ENCODE results near the gene TTC9B. TPM values are rescaled to one million over a fixed set of nuclear protein-coding genes. Genes with fewer than 3 reads are reported as not detected.

TTC9B gene
- total and polyA plus RNA-seq, 2 of the 8 experiments (the other 6 are each of a cell fraction or from before 2014, with no cell fraction given) = 0.26 TPM; not detected in 1

DNA sequence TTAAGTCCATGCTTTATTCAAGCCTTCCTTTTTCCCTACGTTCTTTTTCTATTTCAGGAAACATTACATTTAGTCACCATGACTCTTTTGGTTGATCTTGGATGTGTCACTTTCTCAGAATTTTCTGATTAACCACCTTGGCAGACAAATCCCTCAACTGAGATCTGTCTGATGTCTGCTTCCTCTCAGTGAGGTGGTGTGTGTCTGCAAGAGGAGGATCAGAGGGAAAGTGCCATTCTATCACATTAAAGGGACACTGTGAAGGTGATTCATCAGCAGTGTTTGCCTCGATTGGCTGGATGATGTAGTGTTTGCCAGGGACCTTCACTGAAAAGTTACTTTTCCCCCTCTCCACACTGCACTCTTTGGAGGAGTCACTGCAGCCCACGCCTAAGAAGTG is 11.3 kb upstream of the TTC9B start:
- H2BK120ac ChIP-seq (replicated peaks; ENCODE audit: low read depth, low read length) = no peak overlapping the region
- no peak overlapping the region for H3K18ac ChIP-seq (ENCODE audit: extremely low read depth, low read length)
- H3K79me2 ChIP-seq (ENCODE audit: control insufficient read depth in 1 of 2, insufficient read depth in 2 of 2, low read length in 2 of 2) = no peaks in the 10 kb centered on the region
- H3K4me3 ChIP-seq (ENCODE audit: extremely low read depth in 1 of 4, insufficient read depth in 2 of 4, low read depth in 3 of 4, low read length in 4 of 4) = no peak overlapping the region
- POLR2A ChIA-PET (ENCODE audit: partially characterized antibody) = interaction anchor here (0.6 to 1.3 kb wide), 3 partner anchors 11 to 58 kb away, joined by 3 to 4 read pairs (median 3); partner anchors contain the start of gene TTC9B
- H2BK15ac ChIP-seq (ENCODE audit: low read length) = no peak overlapping the region
- no peak overlapping the region for H3K56ac ChIP-seq (replicated peaks; ENCODE audit: insufficient read length, low read depth, low read length)
- FAIRE-seq = no peak
- H3K27ac ChIP-seq (ENCODE audit: low read depth, low read length) = no peak overlapping the region
- DNase-seq (ENCODE audit: low read depth in 1 of 2, low spot score in 2 of 2) = no peak
- no peak overlapping the region for H2AFZ ChIP-seq (ENCODE audit: low read length)
- peaks cover 0 to 28% (median 13%) of the 10 kb centered on the region in 4 experiments; a peak in 5 of 7 replicates for H3K27me3 ChIP-seq (replicated peaks in 1 of 4; ENCODE audit: control insufficient read depth in 3 of 4, extremely low read depth in 1 of 4, insufficient read depth in 3 of 4, low read length in 3 of 4)
- H2BK5ac ChIP-seq (ENCODE audit: low read depth, low read length) = no peak overlapping the region
- no peak overlapping the region for H4K5ac ChIP-seq (ENCODE audit: insufficient read length, low read depth, low read length)
- WGBS, 2 experiments (ENCODE audit: extremely low coverage in 1 of 2, insufficient coverage in 1 of 2, insufficient read length in 1 of 2, insufficient replicate concordance in 2 of 2, low coverage in 1 of 2, low lambda C conversion rate in 2 of 2, missing lambda C conversion rate in 1 of 2) = 81% methylated on average over 3 of the region's 3 CpGs; no CpG with 5 or more reads in 1 of the 2 experiments
- no peaks in the 10 kb centered on the region for H3K36me3 ChIP-seq (ENCODE audit: control insufficient read depth in 2 of 4, insufficient read depth in 4 of 4, low read length in 3 of 4)
- peaks cover 0 to 2% of the 10 kb centered on the region in 2 experiments for H4K20me1 ChIP-seq (replicated peaks in 1 of 2; ENCODE audit: control insufficient read depth in 1 of 2, insufficient read depth in 2 of 2, low read length in 2 of 2)
- peaks cover 5% of the 10 kb centered on the region for H3K23me2 ChIP-seq (ENCODE audit: low read depth, low read length)
- no peak overlapping the region for H3K14ac ChIP-seq (ENCODE audit: insufficient read length)
- H3K79me1 ChIP-seq (ENCODE audit: low read depth, low read length) = no peaks in the 10 kb centered on the region
- TF ChIP-seq ZNF274 (IDR thresholded peaks at IDR 0.05; ENCODE audit: borderline replicate concordance, extremely low read depth, low read length) (no peak), RXRA (IDR thresholded peaks at IDR 0.05; ENCODE audit: insufficient read depth, low read depth, low read length) (no peak), MAFK (IDR thresholded peaks at IDR 0.05; ENCODE audit: low read depth, low read length) (no peak), EZH2 (IDR thresholded peaks at IDR 0.05; ENCODE audit: low read depth, low read length, severe bottlenecking) (no peak), RFX5 (IDR thresholded peaks at IDR 0.05; ENCODE audit: borderline replicate concordance, low read depth, low read length) (no peak), CBX5 (IDR thresholded peaks at IDR 0.05; ENCODE audit: low read depth, low read length) (no peak), CREB1 (IDR thresholded peaks at IDR 0.05) (no peak), POU5F1 (IDR thresholded peaks at IDR 0.05; ENCODE audit: low read depth, low read length) (no peak), SP2 (IDR thresholded peaks at IDR 0.05; ENCODE audit: low read length) (no peak), FOSL1 (IDR thresholded peaks at IDR 0.05; ENCODE audit: insufficient read depth, low read depth, low read length) (no peak), NRF1 (IDR thresholded peaks at IDR 0.05; ENCODE audit: low read depth, low read length) (no peak)
- TF ChIP-seq, protein P1, sequence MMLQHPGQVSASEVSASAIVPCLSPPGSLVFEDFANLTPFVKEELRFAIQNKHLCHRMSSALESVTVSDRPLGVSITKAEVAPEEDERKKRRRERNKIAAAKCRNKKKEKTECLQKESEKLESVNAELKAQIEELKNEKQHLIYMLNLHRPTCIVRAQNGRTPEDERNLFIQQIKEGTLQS (IDR thresholded peaks at IDR 0.05; ENCODE audit: insufficient read depth, low read depth, low read length) = no peak
- TF ChIP-seq, protein P2, sequence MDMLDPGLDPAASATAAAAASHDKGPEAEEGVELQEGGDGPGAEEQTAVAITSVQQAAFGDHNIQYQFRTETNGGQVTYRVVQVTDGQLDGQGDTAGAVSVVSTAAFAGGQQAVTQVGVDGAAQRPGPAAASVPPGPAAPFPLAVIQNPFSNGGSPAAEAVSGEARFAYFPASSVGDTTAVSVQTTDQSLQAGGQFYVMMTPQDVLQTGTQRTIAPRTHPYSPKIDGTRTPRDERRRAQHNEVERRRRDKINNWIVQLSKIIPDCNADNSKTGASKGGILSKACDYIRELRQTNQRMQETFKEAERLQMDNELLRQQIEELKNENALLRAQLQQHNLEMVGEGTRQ (IDR thresholded peaks at IDR 0.05; ENCODE audit: low read length) = no peak
- H4K91ac ChIP-seq (replicated peaks; ENCODE audit: insufficient read length, low read length) = no peak overlapping the region
- no peak overlapping the region for H2AK5ac ChIP-seq (ENCODE audit: low read depth, low read length)
- H3K4me1 ChIP-seq (replicated peaks in 1 of 4; ENCODE audit: control insufficient read depth in 3 of 4, insufficient read depth in 4 of 4, low read length in 3 of 4) = peaks cover 0 to 19% (median 14%) of the 10 kb centered on the region in 4 experiments; a peak in 6 of 7 replicates
- H3K4me2 ChIP-seq (ENCODE audit: insufficient read depth in 1 of 2, low read depth in 2 of 2, low read length in 2 of 2) = no peak overlapping the region
- H2BK20ac ChIP-seq (ENCODE audit: low read length) = no peak overlapping the region
- H4K8ac ChIP-seq (ENCODE audit: extremely low read depth, insufficient read depth, low read length) = no peak overlapping the region
- H3K9me3 ChIP-seq (ENCODE audit: insufficient read depth in 2 of 2, low read depth in 1 of 2, low read length in 1 of 2) = no peaks in the 10 kb centered on the region
- no peak overlapping the region for H3K23ac ChIP-seq (ENCODE audit: insufficient read length)
- CTCF ChIA-PET (ENCODE audit: partially characterized antibody) = interaction anchor here (0.7 to 3.3 kb wide), 2 partner anchors 12 to 82 kb away, joined by 4 to 18 read pairs; partner anchors contain the start of gene TTC9B
- no peak overlapping the region for H3K4ac ChIP-seq (replicated peaks; ENCODE audit: insufficient read length, low read depth, low read length)
- no peak overlapping the region for H2BK12ac ChIP-seq (ENCODE audit: low read depth, low read length)
- no peak overlapping the region for H3K9ac ChIP-seq (replicated peaks in 1 of 4; ENCODE audit: extremely low read depth in 1 of 4, low read depth in 3 of 4, low read length in 3 of 4)

Data from H1 (cell line).